Panc1 (cell line): ENCODE results near the gene RPRD2. TPM values are rescaled to one million over a fixed set of nuclear protein-coding genes. Genes with fewer than 3 reads are reported as not detected.

Experiments
- ATAC-seq: fragments of 200-7000 bp; cut with Tn5 transposase; 2 replicates; pipeline ENCODE4 v1.9.1; 2020; ENCODE audit warnings: mild to moderate bottlenecking, moderate library complexity
- BruUV-seq: library from RNA; stranded (reverse); fragments of 400-500 nt; replicated peaks from 2 replicates; lab custom pipeline; 2021; lab: Mats Ljungman, UMichigan
- CTCF ChIA-PET: fragments of 300-600 bp; sonication (Branson Sonifier 250); formaldehyde crosslinking; loops from one replicate; lab custom pipeline; 2022; ENCODE audit warnings: antibody characterized with exemption; lab: Charles Lee
- POLR2A ChIA-PET: fragments of 300-600 bp; sonication (Branson Sonifier 250); formaldehyde crosslinking; loops from one replicate; lab custom pipeline; 2022; ENCODE audit warnings: antibody characterized with exemption; lab: Charles Lee
- DNase-seq: peaks from one replicate; pipeline ENCODE4 v3.0.0-alpha.2; 2010; ENCODE audit warnings: low read depth, low spot score
- H3K27ac ChIP-seq: 2 replicates; pipeline ENCODE4 v1.5.1; 2011; ENCODE audit warnings: mild to moderate bottlenecking, low read length, inconsistent platforms
- H3K27me3 ChIP-seq: fragments of 200-500 bp; sonication (Bioruptor generic); 2 replicates; pipeline ENCODE4 v1.6.0; 2014; ENCODE audit warnings: low read length, inconsistent platforms; ENCODE audit not compliant: control insufficient read depth, insufficient read depth
- H3K36me3 ChIP-seq: fragments of 200-500 bp; sonication (Bioruptor generic); 2 replicates; pipeline ENCODE4 v1.5.1; 2014; ENCODE audit warnings: inconsistent platforms, mild to moderate bottlenecking, low read length, moderate library complexity; ENCODE audit not compliant: control insufficient read depth, insufficient read depth
- H3K4me1 ChIP-seq: 2 replicates; pipeline ENCODE4 v1.5.1; 2011; ENCODE audit warnings: inconsistent platforms, mild to moderate bottlenecking, low read length, moderate library complexity; ENCODE audit not compliant: control insufficient read depth, insufficient read depth
- H3K4me3 ChIP-seq, 2 experiments: 2 replicates each; pipeline ENCODE4 v1.5.1; 2011 to 2012; ENCODE audit warnings: low read depth in 2 of 2, low read length in 2 of 2, mild to moderate bottlenecking in 2 of 2, inconsistent platforms in 1 of 2, moderate library complexity in 1 of 2
- H3K9me3 ChIP-seq: fragments of 200-500 bp; sonication (Bioruptor generic); 2 replicates; pipeline ENCODE4 v1.5.1; 2014; ENCODE audit warnings: low read depth, mild to moderate bottlenecking, inconsistent platforms, low read length, moderate library complexity; ENCODE audit not compliant: control insufficient read depth, insufficient read depth
- POLR2AphosphoS5 ChIP-seq: IDR thresholded peaks from 2 replicates; pipeline ENCODE4 v1.6.1; 2012; ENCODE audit warnings: mild to moderate bottlenecking, low read depth, low read length, moderate library complexity
- SIN3A ChIP-seq: IDR thresholded peaks from 2 replicates; pipeline ENCODE4 v1.6.1; 2012; ENCODE audit warnings: low read depth, mild to moderate bottlenecking, low read length, moderate library complexity, borderline replicate concordance; ENCODE audit not compliant: insufficient read depth
- TCF7L2 ChIP-seq: IDR thresholded peaks from 2 replicates; pipeline ENCODE4 v1.6.1; 2011; ENCODE audit warnings: mild to moderate bottlenecking, low read depth, low read length, inconsistent platforms
- in situ Hi-C: cut with HindIII; loops from 2 replicates; pipeline ENCODE4 v1.10.0; 2016; ENCODE audit warnings: low sequenced_read_pairs, low pct_unique_long_range_greater_than_20kb
- intact Hi-C: fragments of 100-400 bp; cut with micrococcal nuclease; formaldehyde crosslinking; loops from one replicate; pipeline ENCODE4 v1.10.0; 2022; ENCODE audit not compliant: unreplicated experiment
- total RNA-seq: library from RNA; stranded (reverse); gene quantifications from one replicate; pipeline ENCODE4 v1.2.1, GENCODE V29; 2021; ENCODE audit not compliant: unreplicated experiment
- TF ChIP-seq, protein P1 (sequence below): fragments of 450-650 bp; IDR thresholded peaks from 2 replicates; pipeline ENCODE4 v1.5.1; 2017; ENCODE audit warnings: mild to moderate bottlenecking
- TF ChIP-seq, protein P2 (sequence below), 2 experiments: IDR thresholded peaks; 2 replicates each; pipeline ENCODE4 v1.6.1; 2011 to 2012; ENCODE audit warnings: low read depth in 2 of 2, control low read depth in 1 of 2, low read length in 1 of 2, mild to moderate bottlenecking in 1 of 2, moderate library complexity in 1 of 2; ENCODE audit not compliant: insufficient read depth in 1 of 2

Gene RPRD2
- total RNA-seq, 1 experiment from 2014 or later = 28.3 TPM

DNA sequence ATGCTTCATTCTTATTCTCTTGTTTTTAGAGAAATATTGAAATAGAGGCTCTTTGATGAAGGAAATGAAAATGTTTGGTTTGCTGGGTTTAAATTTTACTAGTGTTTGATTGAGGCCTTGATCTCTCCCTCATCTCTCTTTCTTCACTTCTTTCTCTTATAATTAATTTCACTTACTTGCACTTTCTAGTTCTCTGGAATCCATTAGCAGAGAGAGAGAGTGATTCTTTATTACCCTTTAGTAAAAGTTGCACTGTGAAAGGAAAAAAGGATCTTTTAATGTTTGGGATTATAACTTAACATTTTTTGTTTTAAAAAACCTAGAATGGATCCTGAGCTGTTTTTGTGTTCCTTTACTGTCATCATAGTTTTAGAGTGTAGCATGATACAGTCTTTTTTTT is 12.2 kb downstream of the RPRD2 start:
- H3K9me3 ChIP-seq = no peaks in the 10 kb centered on the region
- TF ChIP-seq SIN3A = no peak
- TF ChIP-seq TCF7L2 = no peak
- TF ChIP-seq, protein P1, sequence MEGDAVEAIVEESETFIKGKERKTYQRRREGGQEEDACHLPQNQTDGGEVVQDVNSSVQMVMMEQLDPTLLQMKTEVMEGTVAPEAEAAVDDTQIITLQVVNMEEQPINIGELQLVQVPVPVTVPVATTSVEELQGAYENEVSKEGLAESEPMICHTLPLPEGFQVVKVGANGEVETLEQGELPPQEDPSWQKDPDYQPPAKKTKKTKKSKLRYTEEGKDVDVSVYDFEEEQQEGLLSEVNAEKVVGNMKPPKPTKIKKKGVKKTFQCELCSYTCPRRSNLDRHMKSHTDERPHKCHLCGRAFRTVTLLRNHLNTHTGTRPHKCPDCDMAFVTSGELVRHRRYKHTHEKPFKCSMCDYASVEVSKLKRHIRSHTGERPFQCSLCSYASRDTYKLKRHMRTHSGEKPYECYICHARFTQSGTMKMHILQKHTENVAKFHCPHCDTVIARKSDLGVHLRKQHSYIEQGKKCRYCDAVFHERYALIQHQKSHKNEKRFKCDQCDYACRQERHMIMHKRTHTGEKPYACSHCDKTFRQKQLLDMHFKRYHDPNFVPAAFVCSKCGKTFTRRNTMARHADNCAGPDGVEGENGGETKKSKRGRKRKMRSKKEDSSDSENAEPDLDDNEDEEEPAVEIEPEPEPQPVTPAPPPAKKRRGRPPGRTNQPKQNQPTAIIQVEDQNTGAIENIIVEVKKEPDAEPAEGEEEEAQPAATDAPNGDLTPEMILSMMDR = no peak
- TF ChIP-seq POLR2AphosphoS5 = no peak
- TF ChIP-seq, protein P2, sequence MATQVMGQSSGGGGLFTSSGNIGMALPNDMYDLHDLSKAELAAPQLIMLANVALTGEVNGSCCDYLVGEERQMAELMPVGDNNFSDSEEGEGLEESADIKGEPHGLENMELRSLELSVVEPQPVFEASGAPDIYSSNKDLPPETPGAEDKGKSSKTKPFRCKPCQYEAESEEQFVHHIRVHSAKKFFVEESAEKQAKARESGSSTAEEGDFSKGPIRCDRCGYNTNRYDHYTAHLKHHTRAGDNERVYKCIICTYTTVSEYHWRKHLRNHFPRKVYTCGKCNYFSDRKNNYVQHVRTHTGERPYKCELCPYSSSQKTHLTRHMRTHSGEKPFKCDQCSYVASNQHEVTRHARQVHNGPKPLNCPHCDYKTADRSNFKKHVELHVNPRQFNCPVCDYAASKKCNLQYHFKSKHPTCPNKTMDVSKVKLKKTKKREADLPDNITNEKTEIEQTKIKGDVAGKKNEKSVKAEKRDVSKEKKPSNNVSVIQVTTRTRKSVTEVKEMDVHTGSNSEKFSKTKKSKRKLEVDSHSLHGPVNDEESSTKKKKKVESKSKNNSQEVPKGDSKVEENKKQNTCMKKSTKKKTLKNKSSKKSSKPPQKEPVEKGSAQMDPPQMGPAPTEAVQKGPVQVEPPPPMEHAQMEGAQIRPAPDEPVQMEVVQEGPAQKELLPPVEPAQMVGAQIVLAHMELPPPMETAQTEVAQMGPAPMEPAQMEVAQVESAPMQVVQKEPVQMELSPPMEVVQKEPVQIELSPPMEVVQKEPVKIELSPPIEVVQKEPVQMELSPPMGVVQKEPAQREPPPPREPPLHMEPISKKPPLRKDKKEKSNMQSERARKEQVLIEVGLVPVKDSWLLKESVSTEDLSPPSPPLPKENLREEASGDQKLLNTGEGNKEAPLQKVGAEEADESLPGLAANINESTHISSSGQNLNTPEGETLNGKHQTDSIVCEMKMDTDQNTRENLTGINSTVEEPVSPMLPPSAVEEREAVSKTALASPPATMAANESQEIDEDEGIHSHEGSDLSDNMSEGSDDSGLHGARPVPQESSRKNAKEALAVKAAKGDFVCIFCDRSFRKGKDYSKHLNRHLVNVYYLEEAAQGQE (IDR thresholded peaks at IDR 0.05; ENCODE audit: insufficient read depth in 1 of 2, low read depth in 2 of 2, low read length in 1 of 2) = no peak
- H3K27ac ChIP-seq = no peak overlapping the region; the same call in 1 of the 2 replicates
- H3K4me1 ChIP-seq = peaks cover 8% of the 10 kb centered on the region; the same call in 1 of the 2 replicates
- in situ Hi-C loops (no loop called here), intact Hi-C loops (no loop called here)
- ATAC-seq = no peak
- no peak for DNase-seq
- CTCF ChIA-PET = no interaction called here
- BruUV-seq = no TSS peak
- H3K27me3 ChIP-seq = no peaks in the 10 kb centered on the region
- no peak overlapping the region for H3K4me3 ChIP-seq
- H3K36me3 ChIP-seq = no peaks in the 10 kb centered on the region
- POLR2A ChIA-PET = interaction anchor here (0.6 kb wide), 1 partner anchor 300 kb away, joined by 5 read pairs; no protein-coding TSS in a partner anchor

DNA sequence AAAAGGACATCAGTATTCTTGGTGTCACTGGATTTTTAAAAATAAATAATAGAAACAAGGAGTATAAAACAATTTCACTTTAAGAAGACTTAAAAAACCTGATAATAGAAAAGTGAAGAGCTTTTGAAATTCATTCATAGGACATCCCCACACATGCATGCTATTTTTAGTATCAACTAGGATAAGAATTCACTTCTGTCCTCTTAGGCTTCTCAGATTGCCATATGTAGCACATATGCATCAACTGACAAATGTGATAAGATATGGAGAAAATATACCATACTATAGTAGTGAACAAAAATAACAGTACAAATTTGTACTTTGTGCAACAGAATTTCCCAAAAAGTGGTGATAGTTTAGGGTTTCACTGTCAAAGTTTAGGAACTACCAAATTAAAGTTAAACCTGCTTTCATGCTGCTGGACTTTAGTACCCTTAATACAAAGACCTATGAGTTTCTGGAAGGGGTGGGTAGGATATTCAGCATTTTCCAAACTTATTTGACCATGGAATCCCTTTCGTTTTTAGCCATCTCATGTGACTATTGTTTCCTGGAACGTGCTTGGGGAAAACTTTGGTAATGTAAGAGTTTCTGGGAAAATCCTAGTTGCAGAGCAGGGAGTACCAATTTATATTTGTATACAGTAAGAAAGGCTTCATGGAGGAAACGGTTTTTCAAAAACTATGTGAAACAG is 19.8 kb downstream of the RPRD2 start:
- Histone ChIP-seq H3K27ac (no peak overlapping the region), H3K36me3 (no peaks in the 10 kb centered on the region), H3K9me3 (no peaks in the 10 kb centered on the region), H3K27me3 (no peaks in the 10 kb centered on the region), H3K4me1 (peaks cover 8% of the 10 kb centered on the region), H3K4me3 (no peak overlapping the region)
- in situ Hi-C loops (no loop called here), intact Hi-C loops (no loop called here)
- ChIA-PET CTCF (no interaction called here), POLR2A (interaction anchor here (0.7 kb wide), 1 partner anchor 25 kb away, joined by 3 read pairs; no protein-coding TSS in a partner anchor)
- TF ChIP-seq, protein P2 (IDR thresholded peaks at IDR 0.05; ENCODE audit: insufficient read depth in 1 of 2, low read depth in 2 of 2, low read length in 1 of 2) = no peak
- TF ChIP-seq POLR2AphosphoS5 (no peak), TCF7L2 (no peak), SIN3A (no peak)
- TF ChIP-seq, protein P1 = no peak
- ATAC-seq (no peak), DNase-seq (no peak)
- BruUV-seq = TSS peak; percentile 66
